ENCODE results near the gene TMPRSS2.

DNA sequence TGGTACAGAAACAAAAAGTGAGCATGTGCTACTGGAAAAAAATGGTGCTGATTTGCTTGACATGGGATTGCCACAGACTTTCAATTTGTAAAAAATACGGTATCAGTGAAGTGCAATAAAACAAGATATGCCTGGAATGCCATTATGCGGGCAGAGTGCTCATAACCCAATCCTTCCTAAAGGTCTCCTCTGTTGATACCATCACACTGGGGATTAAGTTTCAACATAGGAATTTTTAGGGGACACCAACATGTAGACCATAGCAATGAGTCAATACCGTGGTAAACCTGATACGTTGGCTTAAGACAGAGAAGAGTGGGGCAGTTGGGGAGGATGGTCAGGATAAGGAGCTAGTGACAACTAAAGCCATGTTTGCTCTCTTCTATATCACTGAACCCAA is 61.4 kb downstream of the TMPRSS2 start:
- TF ChIP-seq TCF4 (CRISPR knock-in tag; IDR thresholded peaks at IDR 0.05; ENCODE audit: borderline replicate concordance) = no peak
- no peak for TF ChIP-seq RARB (CRISPR knock-in tag; IDR thresholded peaks at IDR 0.05)

Data from SK-N-SH treated with all-trans-retinoic acid at 6 μM for 48 hours (cell line).